GM12872 (cell line): ENCODE data around the gene APBA3.

Experiments used
- CTCF ChIP-seq: IDR thresholded peaks from 3 replicates; pipeline ENCODE4 v1.5.1; 2011; ENCODE audit warnings: low read depth, mild to moderate bottlenecking, low read length, moderate library complexity; ENCODE audit not compliant: insufficient read depth

The APBA3 gene

GRCh38 chr19:3759482-3760254, 1.8 kb downstream of the APBA3 start:
- no peak for TF ChIP-seq CTCF

- TF ChIP-seq CTCF: no peak
Measured at GRCh38 chr19:3753631-3754410, 7.7 kb downstream of the APBA3 start.

- TF ChIP-seq CTCF: no peak
Measured at GRCh38 chr19:3752492-3752891, 9.0 kb downstream of the APBA3 start.

- no peak for TF ChIP-seq CTCF
Measured at GRCh38 chr19:3751236-3751635, 10.3 kb downstream of the APBA3 start.

GRCh38 chr19:3750211-3750610, 11.3 kb downstream of the APBA3 start:
- TF ChIP-seq CTCF: no peak

GRCh38 chr19:3748965-3749364, 12.5 kb downstream of the APBA3 start:
- TF ChIP-seq CTCF: no peak

GRCh38 chr19:3746371-3747056, 15.0 kb downstream of the APBA3 start:
- no peak for TF ChIP-seq CTCF
